Neuronal stem cell (in vitro differentiated cells): ENCODE results near the gene SORCS3.

Experiments used
- DNase-seq: peaks from one replicate; pipeline ENCODE4 v3.0.0-alpha.2; 2013; ENCODE audit warnings: low spot score
- H2AFZ ChIP-seq: one replicate; pipeline ENCODE4 v1.6.1; 2013; ENCODE audit warnings: mild to moderate bottlenecking, low read length, inconsistent platforms
- H2AK5ac ChIP-seq: 2 replicates; pipeline ENCODE4 v1.6.1; 2013; ENCODE audit warnings: low read depth, mild to moderate bottlenecking, inconsistent platforms, low read length, moderate library complexity, mixed read lengths
- H2BK120ac ChIP-seq: 2 replicates; pipeline ENCODE4 v1.6.1; 2013; ENCODE audit warnings: low read depth, mild to moderate bottlenecking, inconsistent platforms, low read length, moderate library complexity, mixed read lengths
- H2BK12ac ChIP-seq: one replicate; pipeline ENCODE4 v1.6.1; 2013; ENCODE audit warnings: low read length, inconsistent platforms
- H2BK15ac ChIP-seq: 2 replicates; pipeline ENCODE4 v1.6.1; 2013; ENCODE audit warnings: mild to moderate bottlenecking, low read length, inconsistent platforms, mixed read lengths
- H2BK5ac ChIP-seq: one replicate; pipeline ENCODE4 v1.6.1; 2013; ENCODE audit warnings: inconsistent platforms, mild to moderate bottlenecking, low read length, moderate library complexity
- H3K14ac ChIP-seq: one replicate; pipeline ENCODE4 v1.6.1; 2013; ENCODE audit warnings: low read length, inconsistent platforms
- H3K18ac ChIP-seq: 2 replicates; pipeline ENCODE4 v1.6.1; 2013; ENCODE audit warnings: low read length, inconsistent platforms
- H3K23ac ChIP-seq: 2 replicates; pipeline ENCODE4 v1.6.1; 2013; ENCODE audit warnings: low read depth, mild to moderate bottlenecking, mixed read lengths, low read length, inconsistent platforms; ENCODE audit not compliant: poor library complexity
- H3K27ac ChIP-seq: replicated peaks from 3 replicates; pipeline ENCODE4 v1.5.1; 2013; ENCODE audit warnings: low read length, inconsistent platforms
- H3K27me3 ChIP-seq, 3 experiments: 2 replicates each; pipeline ENCODE4 v1.6.1; 2013; ENCODE audit warnings: low read length in 3 of 3, mild to moderate bottlenecking in 2 of 3, inconsistent platforms in 1 of 3, low read depth in 1 of 3, mixed read lengths in 1 of 3, moderate library complexity in 1 of 3; ENCODE audit not compliant: control insufficient read depth in 3 of 3, insufficient read depth in 3 of 3
- H3K36me3 ChIP-seq, 2 donors: replicated peaks in 1 of 2; 2 replicates each; pipeline ENCODE4 v1.6.1; 2013; ENCODE audit warnings: low read length in 2 of 2; ENCODE audit not compliant: control insufficient read depth in 2 of 2, insufficient read depth in 2 of 2
- H3K4ac ChIP-seq: 2 replicates; pipeline ENCODE4 v1.6.1; 2013; ENCODE audit warnings: inconsistent platforms, mild to moderate bottlenecking, low read length, moderate library complexity
- H3K4me1 ChIP-seq, 2 donors: 1 replicate in 1 of 2; 2 replicates in 1 of 2; pipeline ENCODE4 v1.6.1; 2013; ENCODE audit warnings: low read length in 2 of 2, low read depth in 1 of 2; ENCODE audit not compliant: control insufficient read depth in 2 of 2, insufficient read depth in 1 of 2
- H3K4me2 ChIP-seq: one replicate; pipeline ENCODE4 v1.6.1; 2013; ENCODE audit warnings: mild to moderate bottlenecking, low read length, inconsistent platforms; ENCODE audit not compliant: insufficient read depth, poor library complexity, severe bottlenecking
- H3K4me3 ChIP-seq, 2 donors: 2 replicates each; pipeline ENCODE4 v1.5.1; 2013; ENCODE audit warnings: low read length in 2 of 2, mild to moderate bottlenecking in 2 of 2, inconsistent platforms in 1 of 2, moderate library complexity in 1 of 2
- H3K79me1 ChIP-seq: one replicate; pipeline ENCODE4 v1.6.1; 2013; ENCODE audit warnings: low read depth, mild to moderate bottlenecking, inconsistent platforms, low read length, moderate library complexity
- H3K9ac ChIP-seq: one replicate; pipeline ENCODE4 v1.6.1; 2013; ENCODE audit warnings: mild to moderate bottlenecking, low read depth, low read length, inconsistent platforms; ENCODE audit not compliant: poor library complexity
- H3K9me3 ChIP-seq, 2 donors: replicated peaks in 1 of 2; 2 replicates each; pipeline versions ENCODE3 to v1.6.1; 2013; ENCODE audit warnings: low read length in 2 of 2, mild to moderate bottlenecking in 2 of 2, inconsistent platforms in 1 of 2, low read depth in 1 of 2, mixed read lengths in 1 of 2, moderate library complexity in 1 of 2; ENCODE audit not compliant: control insufficient read depth in 2 of 2, insufficient read depth in 1 of 2
- H4K8ac ChIP-seq: one replicate; pipeline ENCODE4 v1.6.1; 2013; ENCODE audit warnings: low read depth, mild to moderate bottlenecking, inconsistent platforms, low read length, moderate library complexity
- H4K91ac ChIP-seq: one replicate; pipeline ENCODE4 v1.6.1; 2013; ENCODE audit warnings: low read length, low read depth, mild to moderate bottlenecking, inconsistent platforms; ENCODE audit not compliant: poor library complexity
- WGBS, 2 donors: extraction: QIAGEN DNeasy Blood & Tissue Kit; methylation state at CpG; one replicate each; pipeline ENCODE4 v1.1.7; 2013; ENCODE audit warnings: missing lambda C conversion rate in 2 of 2, mixed read lengths in 1 of 2; ENCODE audit not compliant: insufficient read length in 2 of 2, insufficient replicate concordance in 1 of 2; ENCODE audit errors: extremely low coverage in 2 of 2; 5-methylcytosine and 5-hydroxymethylcytosine counted together

SORCS3 gene

GRCh38 chr10:104732222-104732621 is 91.1 kb downstream of the SORCS3 start:
- Histone ChIP-seq H3K9ac (no peak overlapping the region), H3K4me2 (no peak overlapping the region), H3K23ac (no peak overlapping the region), H2BK15ac (no peak overlapping the region), H3K4ac (no peak overlapping the region), H2BK12ac (no peak overlapping the region), H3K4me3 (no peak overlapping the region), H3K14ac (no peak overlapping the region), H3K27me3 (peaks cover 0 to 15% (median 0%) of the 10 kb centered on the region in 3 experiments), H3K9me3 (no peaks in the 10 kb centered on the region), H2AK5ac (no peak overlapping the region), H4K91ac (no peak overlapping the region), H2BK120ac (no peak overlapping the region), H3K79me1 (no peaks in the 10 kb centered on the region), H2BK5ac (no peak overlapping the region), H3K18ac (no peak overlapping the region), H3K36me3 (no peaks in the 10 kb centered on the region), H4K8ac (no peak overlapping the region), H2AFZ (no peak overlapping the region), H3K27ac (no peak overlapping the region), H3K4me1 (peaks cover 0 to 6% of the 10 kb centered on the region in 2 donors)
- WGBS, 2 donors: no CpG with 5 or more reads among the region's 3 CpGs
- DNase-seq: no peak

GRCh38 chr10:104734433-104734832 is 93.3 kb downstream of the SORCS3 start:
- Histone ChIP-seq H3K4ac (no peak overlapping the region), H3K4me2 (no peak overlapping the region), H3K27me3 (peaks cover 0 to 15% (median 0%) of the 10 kb centered on the region in 3 experiments), H3K4me1 (peaks cover 0 to 6% of the 10 kb centered on the region in 2 donors), H3K36me3 (no peaks in the 10 kb centered on the region), H2BK12ac (no peak overlapping the region), H3K23ac (no peak overlapping the region), H3K4me3 (no peak overlapping the region), H3K9ac (no peak overlapping the region), H4K8ac (no peak overlapping the region), H2AK5ac (no peak overlapping the region), H2AFZ (no peak overlapping the region), H3K14ac (no peak overlapping the region), H3K18ac (no peak overlapping the region), H3K79me1 (no peaks in the 10 kb centered on the region), H3K27ac (no peak overlapping the region), H2BK5ac (no peak overlapping the region), H2BK120ac (no peak overlapping the region), H2BK15ac (no peak overlapping the region), H4K91ac (no peak overlapping the region), H3K9me3 (no peaks in the 10 kb centered on the region)
- WGBS, 2 donors: no CpG with 5 or more reads among the region's 2 CpGs
- no peak for DNase-seq

- no CpG with 5 or more reads among the region's 14 CpGs for WGBS, 2 donors
- H3K4ac ChIP-seq: no peak overlapping the region
- DNase-seq: no peak
These were observed 94.1 kb downstream of the SORCS3 start for GRCh38 chr10:104735036-104735756.

GRCh38 chr10:104735757-104736391 is 94.8 kb downstream of the SORCS3 start:
- no peak overlapping the region for H3K9ac ChIP-seq
- no peak overlapping the region for H3K23ac ChIP-seq
- no peak overlapping the region for H2BK120ac ChIP-seq
- no peak overlapping the region for H2BK15ac ChIP-seq
- H3K36me3 ChIP-seq: no peaks in the 10 kb centered on the region
- H3K79me1 ChIP-seq: no peaks in the 10 kb centered on the region
- H2AK5ac ChIP-seq: no peak overlapping the region
- no peak overlapping the region for H4K8ac ChIP-seq
- peaks cover 0 to 6% of the 10 kb centered on the region in 2 donors for H3K4me1 ChIP-seq
- no peak overlapping the region for H4K91ac ChIP-seq
- H3K27me3 ChIP-seq: peaks cover 0 to 15% (median 0%) of the 10 kb centered on the region in 3 experiments
- H3K4me2 ChIP-seq: no peak overlapping the region
- H2AFZ ChIP-seq: no peak overlapping the region
- no peak overlapping the region for H3K14ac ChIP-seq
- H2BK5ac ChIP-seq: no peak overlapping the region
- no peak for DNase-seq
- WGBS, 2 donors: no CpG with 5 or more reads among the region's 10 CpGs
- no peak overlapping the region for H2BK12ac ChIP-seq
- no peak overlapping the region for H3K4ac ChIP-seq
- H3K9me3 ChIP-seq: no peaks in the 10 kb centered on the region
- no peak overlapping the region for H3K27ac ChIP-seq
- no peak overlapping the region for H3K4me3 ChIP-seq
- peak overlapping the region; percentile 32 for H3K18ac ChIP-seq

More at GRCh38 chr10:104735036-104735756, 94.1 kb downstream of the SORCS3 start:
- Histone ChIP-seq H3K4me2 (peak overlapping the region; percentile 50), H3K4me3 (no peak overlapping the region), H3K36me3 (no peaks in the 10 kb centered on the region), H3K27ac (no peak overlapping the region), H3K9ac (no peak overlapping the region), H3K9me3 (no peaks in the 10 kb centered on the region), H3K23ac (no peak overlapping the region), H2BK120ac (no peak overlapping the region), H2AFZ (no peak overlapping the region), H2BK15ac (no peak overlapping the region), H3K79me1 (no peaks in the 10 kb centered on the region), H3K18ac (peak overlapping the region; percentile 32), H3K14ac (no peak overlapping the region), H4K8ac (no peak overlapping the region), H3K4me1 (peaks cover 0 to 6% of the 10 kb centered on the region in 2 donors), H3K27me3 (peaks cover 0 to 15% (median 0%) of the 10 kb centered on the region in 3 experiments), H2AK5ac (no peak overlapping the region), H2BK5ac (no peak overlapping the region), H2BK12ac (no peak overlapping the region), H4K91ac (no peak overlapping the region)
